Measurements from ENCODE around the gene OR4D9. TPM values are rescaled to one million over a fixed set of nuclear protein-coding genes. Genes with fewer than 3 reads are reported as not detected.
A peak's percentile ranks its signal among the peaks of the same experiment; 100 is the strongest.

The OR4D9 gene
- polyA plus RNA-seq, 1 donor, result 0.07 TPM

- peak; percentile 87 for DNase-seq
These were observed 39.7 kb downstream of the OR4D9 start for GRCh38 chr11:59550842-59551658.

- DNase-seq, result peak; percentile 71
These were observed 40.6 kb downstream of the OR4D9 start for GRCh38 chr11:59551659-59552521.

GRCh38 chr11:59552844-59553243 lies 41.5 kb downstream of the OR4D9 start:
- no peak for DNase-seq

GRCh38 chr11:59553323-59553722 lies 42.0 kb downstream of the OR4D9 start:
- no peak for DNase-seq

- no peak for DNase-seq
These were observed 44.3 kb downstream of the OR4D9 start for GRCh38 chr11:59555601-59556114.

- peak; percentile 67 for DNase-seq
These were observed 45.0 kb downstream of the OR4D9 start for GRCh38 chr11:59556115-59556916.

- no peak for DNase-seq
These were observed 45.6 kb downstream of the OR4D9 start for GRCh38 chr11:59556917-59557348.

- no peak for DNase-seq
These were observed 46.9 kb downstream of the OR4D9 start for GRCh38 chr11:59558270-59558643.

- no peak for DNase-seq
These were observed 48.5 kb downstream of the OR4D9 start for GRCh38 chr11:59559886-59560285.

GRCh38 chr11:59560290-59560701 lies 49.0 kb downstream of the OR4D9 start:
- DNase-seq, result peak; percentile 80

GRCh38 chr11:59560702-59561473 lies 49.5 kb downstream of the OR4D9 start:
- DNase-seq, result peak; percentile 78

GRCh38 chr11:59562292-59562691 lies 51.0 kb downstream of the OR4D9 start:
- no peak for DNase-seq

Other genes with a start within 250 kb of the OR4D9 start
- not detected for gene OR5AN1, start 152.6 kb upstream of the OR4D9 start, polyA plus RNA-seq (ENCODE audit: insufficient read length)
- gene OR5A2, start 85.1 kb upstream of the OR4D9 start, polyA plus RNA-seq (ENCODE audit: insufficient read length), result 0.03 TPM
- 0.03 TPM for gene OR5A1, start 75.1 kb upstream of the OR4D9 start, polyA plus RNA-seq (ENCODE audit: insufficient read length)
- gene OR4D6, start 54.6 kb upstream of the OR4D9 start, polyA plus RNA-seq (ENCODE audit: insufficient read length), result not detected
- gene OR4D10, start 38.2 kb upstream of the OR4D9 start, polyA plus RNA-seq (ENCODE audit: insufficient read length), result not detected
- gene OR4D11, start 8.0 kb upstream of the OR4D9 start, polyA plus RNA-seq (ENCODE audit: insufficient read length), result not detected
- 61.6 TPM for gene OSBP, start 104.2 kb downstream of the OR4D9 start, polyA plus RNA-seq (ENCODE audit: insufficient read length)
- 55.0 TPM for gene PATL1, start 157.5 kb downstream of the OR4D9 start, polyA plus RNA-seq (ENCODE audit: insufficient read length)
- not detected for gene OR10V1, start 202.3 kb downstream of the OR4D9 start, polyA plus RNA-seq (ENCODE audit: insufficient read length)
- 78.8 TPM for gene STX3, start 243.8 kb downstream of the OR4D9 start, polyA plus RNA-seq (ENCODE audit: insufficient read length)